ENCODE results near the gene SPATA46.

GRCh38 chr1:162357681-162358266 lies 18.9 kb downstream of the SPATA46 start:
- no peak for TF ChIP-seq FOXM1 (IDR thresholded peaks at IDR 0.05; ENCODE audit: borderline replicate concordance)
- no peak for TF ChIP-seq ZNF384 (IDR thresholded peaks at IDR 0.05)
- no peak for TF ChIP-seq ELF4 (IDR thresholded peaks at IDR 0.05)
- no peak for TF ChIP-seq BHLHE40 (IDR thresholded peaks at IDR 0.05; ENCODE audit: borderline replicate concordance)
- no peak for TF ChIP-seq PKNOX1 (IDR thresholded peaks at IDR 0.05)
- TF ChIP-seq HDGF (IDR thresholded peaks at IDR 0.05; ENCODE audit: borderline replicate concordance) = no peak
- no peak for TF ChIP-seq SP1 (IDR thresholded peaks at IDR 0.05)
- no peak for TF ChIP-seq SUZ12 (IDR thresholded peaks at IDR 0.05)
- no peak for TF ChIP-seq FOXK2 (IDR thresholded peaks at IDR 0.05)
